Activated gamma-delta T cell treated with Interleukin-2 at 50 U/mL for 16 hours (primary cell): ENCODE measurements around the gene GABRA5.

Experiments
- DNase-seq: peaks from one replicate; pipeline ENCODE4 v3.0.0-alpha.2; 2020

The GABRA5 gene

GRCh38 chr15:26934848-26935247 lies 68.0 kb downstream of the GABRA5 start:
- DNase-seq, result no peak

GRCh38 chr15:26935322-26935721 lies 68.5 kb downstream of the GABRA5 start:
- DNase-seq, result no peak

- no peak for DNase-seq
Observed at GRCh38 chr15:26936502-26936901, 69.6 kb downstream of the GABRA5 start.

- DNase-seq, result no peak
Observed at GRCh38 chr15:26937134-26937533, 70.3 kb downstream of the GABRA5 start.

- DNase-seq, result no peak
Observed at GRCh38 chr15:26939398-26939797, 72.5 kb downstream of the GABRA5 start.

- no peak for DNase-seq
Observed at GRCh38 chr15:26941489-26941888, 74.6 kb downstream of the GABRA5 start.

- DNase-seq, result no peak
Observed at GRCh38 chr15:26943866-26944265, 77.0 kb downstream of the GABRA5 start.

- DNase-seq, result no peak
Observed at GRCh38 chr15:26945046-26945445, 78.2 kb downstream of the GABRA5 start.

- DNase-seq, result no peak
Observed at GRCh38 chr15:26950001-26950400, 83.1 kb downstream of the GABRA5 start.

- no peak for DNase-seq
Observed at GRCh38 chr15:26954403-26954802, 87.5 kb downstream of the GABRA5 start.

GRCh38 chr15:26967719-26968269 lies 100.9 kb downstream of the GABRA5 start:
- no peak for DNase-seq

- DNase-seq, result no peak
Observed at GRCh38 chr15:26968806-26969205, 101.9 kb downstream of the GABRA5 start.

GRCh38 chr15:26970712-26971210 lies 103.9 kb downstream of the GABRA5 start, which contains the start of gene GABRG3:
TSS of gene GABRG3 (plus strand) at chr15:26971181.
- no peak for DNase-seq

- no peak for DNase-seq
Observed at GRCh38 chr15:26971271-26972018, 104.6 kb downstream of the GABRA5 start.

GRCh38 chr15:26972636-26973035 lies 105.8 kb downstream of the GABRA5 start:
- no peak for DNase-seq

- no peak for DNase-seq
Observed at GRCh38 chr15:26974120-26974780, 107.4 kb downstream of the GABRA5 start.

GRCh38 chr15:26981492-26981891 lies 114.6 kb downstream of the GABRA5 start:
- DNase-seq, result no peak

GRCh38 chr15:26983822-26984221 lies 117.0 kb downstream of the GABRA5 start:
- no peak for DNase-seq

GRCh38 chr15:26985050-26985449 lies 118.2 kb downstream of the GABRA5 start:
- DNase-seq, result no peak

GRCh38 chr15:26996250-26996649 lies 129.4 kb downstream of the GABRA5 start:
- no peak for DNase-seq
